GM12891 (cell line): ENCODE results near the gene YRDC. TPM values are rescaled to one million over a fixed set of nuclear protein-coding genes. Genes with fewer than 3 reads are reported as not detected.
A peak's percentile ranks its signal among the peaks of the same experiment; 100 is the strongest.

Source experiments
- DNase-seq: peaks from one replicate; pipeline ENCODE4 v3.0.0; 2011; ENCODE audit warnings: low spot score; ENCODE audit not compliant: insufficient read length
- FAIRE-seq: peaks from 2 replicates; lab custom pipeline; 2011; peaks lifted over from hg19 to GRCh38; lab: Jason Lieb, UNC
- PAX5 ChIP-seq: IDR thresholded peaks from 2 replicates; pipeline ENCODE4 v1.6.1; 2011; ENCODE audit warnings: low read length, moderate library complexity, mild to moderate bottlenecking; ENCODE audit not compliant: insufficient read depth, severe bottlenecking
- POLR2A ChIP-seq: IDR thresholded peaks from 2 replicates; pipeline ENCODE4 v1.6.1; 2011; ENCODE audit warnings: low read depth, low read length, control low read depth
- POLR2AphosphoS5 ChIP-seq: IDR thresholded peaks from 2 replicates; pipeline ENCODE4 v1.6.1; 2011; ENCODE audit warnings: low read depth, low read length, control low read depth
- POU2F2 ChIP-seq: IDR thresholded peaks from 2 replicates; pipeline ENCODE4 v1.6.1; 2011; ENCODE audit warnings: low read depth, mild to moderate bottlenecking, control low read depth, low read length, moderate library complexity
- SPI1 ChIP-seq: IDR thresholded peaks from 2 replicates; pipeline ENCODE4 v1.6.1; 2011; ENCODE audit warnings: low read depth, low read length, control low read depth
- TAF1 ChIP-seq: IDR thresholded peaks from 2 replicates; pipeline ENCODE4 v1.6.1; 2011; ENCODE audit warnings: low read depth, low read length, control low read depth
- polyA plus RNA-seq: library from polyadenylated mRNA; unstranded; fragments of >200 nt; gene quantifications from one replicate; pipeline ENCODE4 v1.2.1, GENCODE V29; 2012; ENCODE audit warnings: low read depth, missing spikeins, inconsistent platforms; ENCODE audit not compliant: missing spikeins

YRDC gene
- 22.3 TPM for polyA plus RNA-seq

DNA sequence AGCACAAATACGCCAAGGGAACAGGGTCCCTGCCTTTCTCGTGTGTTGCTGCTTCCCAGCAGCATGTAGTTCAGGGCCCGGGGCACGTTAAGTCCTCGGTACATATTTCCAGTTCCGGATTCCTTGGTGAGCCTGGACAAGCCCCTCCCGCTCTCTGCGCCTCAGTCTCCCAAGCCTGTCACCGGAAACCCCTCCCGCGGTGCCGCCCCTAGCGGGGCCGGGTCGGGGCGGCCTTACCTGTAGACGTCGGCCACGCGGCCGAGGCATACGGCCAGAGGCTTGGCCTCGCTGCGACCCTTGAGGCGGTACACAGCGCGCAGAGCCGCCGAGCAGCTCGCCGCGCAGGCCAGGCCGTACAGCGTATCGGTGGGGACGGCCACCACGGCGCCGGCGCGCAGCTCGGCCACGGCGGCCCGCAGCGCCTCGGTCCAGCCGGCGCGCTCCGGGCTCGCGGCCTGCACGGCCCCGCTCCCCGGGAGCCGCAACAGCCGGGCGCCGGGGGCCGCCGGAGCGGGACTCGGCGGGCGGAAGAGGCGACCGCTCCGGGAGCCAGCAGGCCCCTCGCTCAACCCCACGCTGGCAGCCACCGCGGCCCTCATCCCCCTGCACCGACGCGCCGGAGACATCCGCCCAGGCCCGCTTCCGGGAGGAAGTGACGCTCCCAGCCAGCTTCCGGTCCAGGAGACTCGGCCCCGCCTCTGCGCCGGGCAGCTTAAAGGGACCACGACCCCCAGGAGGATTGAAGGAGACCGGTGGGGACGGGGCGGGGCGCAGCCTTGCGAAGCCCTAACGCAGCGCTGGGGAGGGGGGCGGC is at the start of gene YRDC, which contains the start of gene C1orf122:
TSS of gene YRDC (minus strand) at position 654 of the 814 bp plus-strand sequence. CDS start at position 626, 28 bp downstream.
TSS of gene C1orf122 (plus strand) at position 236 of the 814 bp plus-strand sequence. CDS start 615 bp downstream, outside the sequence.
- FAIRE-seq: peak; percentile 98
- DNase-seq: peak; percentile 99
- TF ChIP-seq POU2F2 (no peak), POLR2AphosphoS5 (peak; percentile 63; the same call in 1 of the 2 replicates), TAF1 (peak; percentile 76), PAX5 (no peak), POLR2A (peak; percentile 54; the same call in 1 of the 2 replicates), SPI1 (peak; percentile 73; the same call in 1 of the 2 replicates)

GRCh38 chr1:37854406-37854805 is 46.4 kb upstream of the YRDC start:
- FAIRE-seq (no peak), DNase-seq (no peak)
- TF ChIP-seq PAX5: no peak

DNA sequence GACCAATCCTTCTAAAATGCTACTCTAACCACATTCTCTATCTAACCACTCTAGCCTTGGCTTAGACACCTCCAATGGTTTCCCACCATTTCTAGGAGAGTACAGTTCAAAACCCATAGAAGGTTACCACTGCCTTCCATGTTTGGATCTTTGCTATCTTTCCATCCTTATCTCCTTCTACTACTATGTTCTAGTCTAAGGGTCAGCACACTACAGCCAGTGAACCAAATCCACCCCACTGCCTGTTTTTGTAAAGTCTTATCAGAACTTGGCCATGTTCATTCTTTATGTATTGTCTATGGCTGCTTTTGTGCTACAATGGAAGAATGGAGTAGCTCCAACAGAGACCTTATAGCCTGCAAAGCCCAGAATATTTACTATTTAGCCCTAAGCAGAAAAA is 45.1 kb upstream of the YRDC start:
- TF ChIP-seq PAX5 (no peak), SPI1 (no peak), POLR2A (no peak), POLR2AphosphoS5 (no peak), TAF1 (no peak), POU2F2 (no peak)
- no peak for FAIRE-seq
- no peak for DNase-seq

DNA sequence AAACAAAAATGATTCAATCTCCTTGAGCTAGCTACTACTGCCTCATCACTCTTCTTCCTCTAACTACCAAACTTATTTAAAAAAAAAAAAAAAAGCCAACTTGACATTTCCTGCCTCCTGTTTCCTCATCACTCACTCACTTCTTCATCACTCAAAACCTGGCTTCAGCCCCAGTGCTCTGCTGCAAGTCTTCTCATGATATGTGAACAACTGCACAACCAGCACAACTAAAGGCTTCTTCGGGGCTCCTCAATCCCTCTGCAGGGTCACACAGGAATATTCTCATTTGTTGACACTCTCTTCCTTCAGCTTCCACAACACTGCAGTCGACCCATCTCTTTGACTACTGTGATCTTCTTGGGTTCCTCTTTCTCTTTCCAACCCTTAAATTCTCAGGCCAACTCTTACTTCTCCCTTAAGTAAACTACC is 43.8 kb upstream of the YRDC start:
- FAIRE-seq: no peak
- DNase-seq: no peak

GRCh38 chr1:37851262-37851661 is 43.3 kb upstream of the YRDC start:
- FAIRE-seq (no peak), DNase-seq (no peak)
- TF ChIP-seq POU2F2 (no peak), SPI1 (no peak), TAF1 (no peak), POLR2AphosphoS5 (no peak), POLR2A (no peak), PAX5 (no peak)

More for the DNA sequence above, 43.8 kb upstream of the YRDC start:
- TF ChIP-seq POLR2A (no peak), SPI1 (peak; percentile 63)

DNA sequence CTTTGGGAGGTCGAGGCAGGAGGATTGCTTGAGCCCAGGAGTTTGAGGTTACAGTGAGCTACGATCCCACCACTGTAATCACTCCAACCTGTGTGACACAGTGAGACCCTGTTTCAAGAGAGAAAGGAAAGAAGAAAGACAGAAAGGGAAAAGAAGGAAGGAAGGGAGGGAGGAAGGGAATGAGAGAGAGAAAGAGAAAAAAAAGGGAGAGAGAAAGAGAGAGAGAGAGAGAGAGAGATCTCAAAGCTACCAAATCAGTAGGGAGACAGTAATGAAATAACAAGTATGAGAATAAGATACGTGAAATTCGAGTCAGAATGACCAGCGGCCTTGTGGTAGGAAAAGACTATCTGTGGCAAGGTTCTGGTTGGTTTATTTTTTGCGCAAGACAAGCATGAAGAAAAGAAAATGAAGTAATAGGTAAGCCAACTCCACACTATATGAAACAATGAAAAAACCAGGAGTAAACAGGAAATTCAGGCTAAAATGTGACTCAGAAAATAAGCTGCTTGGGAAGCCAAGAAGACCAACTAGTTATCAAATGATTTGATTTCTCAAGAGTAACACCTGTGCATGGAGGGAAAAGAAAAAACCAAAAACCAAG is 42.4 kb upstream of the YRDC start:
- no peak for TF ChIP-seq POLR2AphosphoS5
- FAIRE-seq (no peak), DNase-seq (no peak)

- FAIRE-seq (no peak), DNase-seq (no peak)
- no peak for TF ChIP-seq POLR2AphosphoS5
- no peak for TF ChIP-seq POLR2A
- TF ChIP-seq SPI1: no peak
- no peak for TF ChIP-seq TAF1
- no peak for TF ChIP-seq POU2F2
- TF ChIP-seq PAX5: no peak
Observed at GRCh38 chr1:37849480-37849879, 41.5 kb upstream of the YRDC start.

DNA sequence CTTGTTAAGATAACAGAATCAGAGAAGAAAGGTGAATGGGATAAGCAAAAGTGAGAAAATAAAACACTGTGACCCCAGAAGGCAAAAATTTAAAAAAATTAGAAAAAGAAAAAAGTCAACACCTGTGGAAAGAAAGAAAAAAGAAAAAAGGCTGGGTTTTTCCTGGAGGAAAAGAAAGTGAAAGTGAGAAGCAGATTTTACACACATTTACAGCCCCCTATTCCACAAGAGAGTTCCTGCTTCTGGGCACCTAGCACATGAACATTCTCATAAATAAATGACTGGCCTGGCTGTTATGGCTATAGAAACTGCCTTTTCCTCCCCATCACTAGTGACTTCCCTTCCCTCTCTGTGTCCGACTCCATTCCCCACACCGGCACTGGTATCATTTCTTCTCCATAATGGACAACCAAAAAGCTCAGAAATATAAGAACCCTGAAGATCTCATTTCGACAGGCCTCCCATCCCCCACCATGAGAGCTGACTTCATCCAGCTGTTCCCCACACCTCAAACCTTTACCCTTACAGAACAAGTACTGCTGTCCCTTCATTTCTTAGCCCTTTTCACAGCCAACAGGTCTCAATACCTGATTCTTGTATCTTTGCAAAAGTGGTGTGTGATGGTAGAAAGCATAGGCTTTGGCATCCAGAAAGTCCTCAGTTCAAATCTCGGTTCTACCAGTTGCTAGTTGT is 38.8 kb upstream of the YRDC start:
- DNase-seq (no peak), FAIRE-seq (peak; percentile 70)
- no peak for TF ChIP-seq POU2F2
- TF ChIP-seq SPI1: peak; percentile 24; the same call in 1 of the 2 replicates

DNA sequence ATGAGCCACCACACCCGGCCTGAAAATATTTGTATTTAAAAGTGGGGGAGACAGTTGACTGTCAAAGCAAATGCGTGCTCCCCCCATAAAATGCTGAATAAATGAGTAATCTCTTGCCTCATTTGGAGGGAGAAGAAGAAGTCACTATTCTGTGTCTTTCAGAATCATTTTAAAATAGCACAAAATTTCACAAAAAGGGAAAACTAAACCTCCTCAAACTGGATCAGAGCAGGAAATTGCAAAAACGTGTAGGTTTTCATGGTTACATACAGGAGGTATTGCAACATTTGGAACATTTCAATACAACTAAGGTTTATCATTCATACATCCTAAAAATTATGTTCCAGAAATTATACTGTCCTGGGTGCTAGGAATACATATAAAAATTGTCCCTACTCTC is 37.8 kb upstream of the YRDC start:
- FAIRE-seq (no peak), DNase-seq (no peak)
- TF ChIP-seq POU2F2: no peak

GRCh38 chr1:37845049-37845646 is 37.1 kb upstream of the YRDC start:
- TF ChIP-seq PAX5 (no peak), SPI1 (no peak), POU2F2 (no peak), POLR2A (no peak), POLR2AphosphoS5 (no peak), TAF1 (no peak)
- DNase-seq (no peak), FAIRE-seq (no peak)
